Left kidney (tissue), 2 donors: ENCODE measurements around the gene RASSF7. TPM values are rescaled to one million over a fixed set of nuclear protein-coding genes. Genes with fewer than 3 reads are reported as not detected.

Experiments
- DNase-seq: peaks from one replicate; pipeline ENCODE4 v3.0.0-alpha.2; 2013
- polyA plus RNA-seq: library from polyadenylated mRNA; unstranded; fragments of 120-200 nt; gene quantifications from one replicate; pipeline ENCODE4 v1.2.1, GENCODE V29; 2013; ENCODE audit not compliant: insufficient read length

RASSF7 gene
- polyA plus RNA-seq, 1 donor = 34.9 TPM

DNA sequence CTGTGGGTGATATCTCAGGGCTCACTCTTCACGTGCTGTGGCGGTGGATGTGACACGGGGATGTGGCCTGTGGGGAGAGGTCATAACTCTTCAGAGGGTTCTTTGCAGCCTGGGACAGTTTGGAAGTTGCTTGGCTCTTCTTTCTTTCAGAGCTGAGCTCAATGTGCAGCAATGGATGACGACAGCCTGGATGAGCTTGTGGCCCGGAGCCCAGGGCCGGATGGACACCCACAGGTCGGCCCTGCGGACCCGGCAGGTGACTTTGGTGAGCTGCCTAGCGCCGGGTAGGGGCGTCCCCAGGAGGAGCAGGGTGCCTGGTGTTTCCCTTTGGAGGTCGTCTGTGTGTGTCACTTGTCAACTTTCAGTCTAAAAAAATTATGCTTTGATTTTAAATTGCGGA is 20.6 kb downstream of the RASSF7 start:
- DNase-seq = no peak

DNA sequence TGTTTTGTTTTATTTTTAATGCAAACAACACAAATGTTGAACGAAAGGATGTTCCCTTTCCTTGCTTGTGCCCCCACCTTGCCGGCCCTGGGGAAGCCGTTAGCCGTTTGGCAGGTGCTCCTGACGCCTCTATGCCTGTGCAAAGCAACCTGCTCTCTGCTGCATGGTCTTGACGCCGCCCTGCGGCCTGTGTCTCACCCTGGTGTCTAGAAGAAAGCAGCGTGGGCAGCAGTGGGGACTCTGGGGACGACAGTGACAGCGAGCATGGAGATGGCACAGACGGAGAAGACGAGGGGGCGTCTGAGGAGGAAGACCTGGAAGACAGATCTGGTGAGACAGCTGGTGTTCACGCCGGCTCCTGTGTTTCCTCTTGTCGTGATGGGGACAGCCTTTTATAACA is 21.0 kb downstream of the RASSF7 start:
- DNase-seq = no peak

DNA sequence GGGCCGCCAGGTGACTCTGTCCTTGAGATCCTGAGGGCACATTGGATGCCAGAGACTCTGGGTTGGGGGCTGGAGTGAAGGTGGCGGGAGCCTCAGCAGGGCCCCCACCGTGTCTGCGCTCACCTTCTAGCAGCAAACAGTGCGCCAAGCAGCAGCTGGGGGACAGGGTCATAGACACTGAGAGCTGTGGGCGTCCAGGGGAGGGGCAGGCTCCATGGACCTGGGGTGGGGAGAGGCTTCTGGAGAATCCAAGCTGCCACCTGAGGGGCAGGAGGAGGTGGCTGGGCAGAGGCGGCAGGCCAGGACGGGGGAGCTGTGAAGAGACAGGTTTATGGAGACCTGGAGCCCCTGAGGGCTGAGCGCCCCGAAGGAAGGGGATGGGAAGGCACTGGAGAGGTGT is 23.5 kb downstream of the RASSF7 start:
- no peak for DNase-seq

DNA sequence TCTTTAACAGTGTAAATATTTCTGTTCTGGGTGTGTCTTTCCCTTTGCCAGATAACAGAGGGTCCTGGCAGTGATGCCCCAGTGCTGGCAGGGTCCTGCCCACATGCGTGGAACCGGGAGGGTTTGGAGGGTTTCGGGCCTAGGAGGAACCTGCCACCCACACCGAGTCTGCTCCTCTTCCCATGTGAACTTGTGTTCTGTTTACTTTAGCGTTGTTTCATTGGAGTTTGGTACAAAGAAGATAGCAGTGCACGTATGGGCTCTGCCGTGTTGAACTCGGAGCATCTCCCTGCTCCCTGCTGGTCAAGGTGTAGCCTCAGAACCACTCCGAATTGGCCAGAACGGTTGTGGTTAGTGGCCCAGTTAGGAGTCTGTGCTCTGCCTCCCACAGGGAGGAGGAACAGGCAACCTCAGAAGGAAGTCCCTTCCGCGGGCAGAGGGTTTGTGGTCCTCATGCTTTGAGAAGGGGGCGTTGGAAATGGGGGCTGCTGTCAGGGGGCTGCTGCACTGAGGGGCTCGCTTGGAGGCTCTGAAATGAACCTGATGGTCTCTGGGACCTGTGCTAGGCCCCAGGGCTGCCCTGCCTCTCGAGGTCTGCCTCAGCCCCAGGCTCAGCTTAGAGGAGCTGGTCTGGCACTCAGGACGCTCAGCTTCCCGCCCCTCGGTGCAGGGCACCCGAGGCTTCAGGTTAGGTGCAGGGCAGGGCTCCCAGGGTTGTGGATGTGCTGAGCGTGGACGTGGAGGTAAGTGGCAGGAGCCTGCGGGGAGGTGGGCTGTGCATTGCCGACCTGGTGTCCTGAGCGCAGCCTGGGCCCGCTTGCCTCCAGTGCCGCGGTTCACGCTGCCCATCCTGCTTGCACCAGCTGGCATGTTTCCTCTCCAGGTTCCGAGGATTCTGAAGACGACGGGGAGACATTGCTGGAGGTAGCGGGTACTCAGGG is 25.9 kb downstream of the RASSF7 start:
- no peak for DNase-seq

DNA sequence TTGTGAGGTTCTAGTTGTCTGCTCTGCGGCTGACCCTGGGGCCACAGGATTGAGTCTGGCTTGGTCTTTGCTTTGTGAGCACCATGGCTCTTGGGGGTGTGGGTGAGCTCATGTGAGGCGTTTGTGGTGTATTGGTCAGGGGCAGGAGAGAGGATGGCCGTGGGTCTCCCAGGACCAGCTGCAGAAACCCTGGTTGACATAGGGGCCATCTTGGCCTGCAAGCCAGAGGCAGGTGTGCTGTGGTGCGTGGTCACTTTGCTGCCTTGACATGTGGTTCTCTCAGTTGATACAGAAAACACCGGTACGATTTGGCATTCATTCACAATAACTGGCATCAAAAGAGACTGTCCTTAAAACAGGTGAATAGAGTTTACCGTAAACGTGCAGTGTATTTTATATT is 26.8 kb downstream of the RASSF7 start:
- DNase-seq = no peak

DNA sequence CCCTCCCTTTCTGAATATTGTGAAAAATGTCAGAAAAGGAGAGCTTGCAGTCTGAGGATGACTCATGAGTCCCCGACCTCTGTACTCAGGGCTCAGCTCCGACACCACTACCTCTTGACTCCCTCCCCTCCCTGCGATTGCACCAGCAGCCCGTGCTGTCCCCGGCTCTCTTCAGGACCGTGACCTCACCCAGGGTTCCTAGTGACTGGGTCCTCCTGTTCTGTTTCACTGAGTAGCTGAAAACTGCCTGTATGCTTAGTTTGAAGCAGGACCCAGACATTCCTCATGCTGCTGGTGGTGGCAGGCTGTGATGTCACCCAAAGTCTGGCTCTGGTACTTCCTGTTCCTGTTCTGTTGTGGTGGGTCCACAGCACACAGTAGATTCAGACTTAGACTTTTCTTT is 27.2 kb downstream of the RASSF7 start:
- DNase-seq = no peak

DNA sequence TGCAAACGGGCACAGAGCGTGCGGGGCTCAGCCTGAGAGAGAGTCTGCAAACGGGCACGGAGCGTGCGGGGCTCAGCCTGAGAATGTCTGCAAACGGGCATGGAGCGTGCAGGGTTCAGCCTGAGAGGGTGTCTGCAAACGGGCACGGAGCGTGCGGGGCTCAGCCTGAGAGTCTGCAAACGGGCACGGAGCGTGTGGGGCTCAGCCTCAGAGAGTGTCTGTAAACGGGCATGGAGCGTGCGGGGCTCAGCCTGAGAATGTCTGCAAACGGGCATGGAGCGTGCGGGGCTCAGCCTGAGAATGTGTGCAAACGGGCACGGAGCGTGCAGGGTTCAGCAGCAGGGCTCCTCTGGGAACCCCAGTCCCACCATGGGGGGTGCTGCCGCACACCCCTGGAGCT is 29.0 kb downstream of the RASSF7 start:
- DNase-seq = no peak

DNA sequence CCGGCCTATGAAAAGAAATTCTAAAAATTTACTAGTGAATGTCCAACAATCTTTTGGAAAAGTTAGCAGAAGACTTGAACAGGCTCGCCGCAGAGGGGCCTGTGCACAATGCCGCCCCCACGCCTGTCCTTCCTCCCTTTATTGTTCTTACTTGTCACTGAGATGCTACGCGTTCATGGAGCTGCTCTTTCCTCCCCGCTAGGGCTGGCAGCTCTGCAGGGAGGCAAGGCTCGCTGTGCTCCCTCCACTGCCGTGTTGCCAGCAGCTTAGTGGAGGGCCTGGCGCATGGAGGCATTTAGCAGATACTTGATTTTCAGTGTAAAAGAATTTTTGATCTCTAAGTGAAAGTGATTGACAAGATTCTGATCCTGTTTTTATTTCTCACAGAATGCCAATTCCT is 30.2 kb downstream of the RASSF7 start:
- no peak for DNase-seq

DNA sequence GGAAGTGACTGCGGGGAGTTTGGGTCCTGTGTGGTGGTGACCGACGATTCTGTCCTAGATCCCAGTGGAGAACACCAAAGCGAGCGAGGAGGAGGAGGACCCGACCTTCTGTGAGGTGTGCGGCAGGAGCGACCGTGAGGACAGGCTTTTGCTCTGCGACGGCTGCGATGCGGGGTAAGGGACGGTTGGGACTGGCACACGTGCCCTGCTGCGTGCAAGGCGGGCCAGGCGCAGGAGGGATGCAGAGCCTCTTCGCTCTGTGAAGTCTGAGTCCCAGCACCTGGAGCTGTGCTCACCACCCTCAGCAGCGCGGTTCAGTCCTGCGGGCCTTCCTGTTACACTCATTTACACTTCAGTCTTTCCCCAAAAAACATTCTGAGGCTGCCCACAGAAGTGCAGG is 31.7 kb downstream of the RASSF7 start:
- no peak for DNase-seq

DNA sequence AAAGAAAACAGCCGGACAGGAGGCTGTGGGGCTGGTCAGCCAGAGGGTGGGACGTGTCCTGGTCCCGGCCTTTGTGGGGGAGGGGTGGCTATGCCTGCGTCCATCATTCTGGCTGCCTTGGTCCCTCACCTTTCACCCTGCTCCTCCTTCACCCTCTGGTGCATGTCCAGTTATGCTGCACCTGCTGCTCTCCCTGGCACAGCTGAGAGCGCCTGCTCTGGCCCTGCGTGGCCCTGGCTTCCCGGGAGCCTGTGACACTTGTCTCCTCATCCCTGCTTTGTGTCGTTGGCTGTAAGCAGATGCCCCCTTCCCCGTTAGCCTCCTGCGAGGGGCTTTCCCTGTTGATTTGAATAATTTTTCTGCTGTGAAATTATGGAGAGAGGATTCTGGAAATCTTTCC is 32.1 kb downstream of the RASSF7 start:
- DNase-seq = no peak

DNA sequence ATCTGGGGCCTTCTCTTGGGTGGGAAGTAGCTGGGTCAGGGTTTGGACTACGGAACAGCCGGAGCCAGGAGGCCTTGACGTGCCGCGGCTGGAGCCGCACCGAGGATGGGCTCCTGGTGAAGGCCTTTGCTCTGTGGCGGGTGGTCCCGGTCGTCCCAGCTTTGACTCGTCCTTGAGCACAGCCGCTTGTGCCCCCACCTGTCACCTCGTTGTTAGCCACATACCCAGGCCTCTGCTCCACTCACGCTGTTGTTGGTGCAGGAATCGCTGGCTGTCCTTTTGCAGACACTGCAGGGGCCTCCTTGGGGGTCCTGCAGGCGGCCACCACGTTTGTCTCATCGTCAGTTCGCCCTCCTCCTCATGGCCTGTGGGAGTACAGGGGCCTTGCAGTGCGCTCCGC is 32.6 kb downstream of the RASSF7 start:
- DNase-seq = no peak

DNA sequence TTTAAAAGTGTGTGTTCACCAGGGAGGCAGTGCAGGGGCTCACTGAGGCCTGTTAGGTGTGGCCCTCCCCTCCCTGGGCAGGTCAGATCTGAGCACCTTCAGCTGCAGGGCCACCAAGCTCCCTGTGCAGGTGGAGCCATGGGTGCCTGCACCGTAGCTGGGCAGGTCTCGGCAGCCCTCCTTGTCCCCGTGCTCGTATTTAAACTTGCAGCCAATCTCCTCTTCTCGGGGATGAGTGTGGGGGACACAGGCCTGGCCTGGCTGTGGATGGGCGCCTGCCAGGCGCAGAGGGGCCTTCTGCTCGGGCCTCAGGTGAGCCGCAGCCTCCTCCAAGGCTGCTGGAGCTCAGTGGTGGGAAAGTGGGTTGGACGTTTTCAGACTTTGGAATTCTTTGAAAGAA is 34.6 kb downstream of the RASSF7 start:
- DNase-seq = no peak

DNA sequence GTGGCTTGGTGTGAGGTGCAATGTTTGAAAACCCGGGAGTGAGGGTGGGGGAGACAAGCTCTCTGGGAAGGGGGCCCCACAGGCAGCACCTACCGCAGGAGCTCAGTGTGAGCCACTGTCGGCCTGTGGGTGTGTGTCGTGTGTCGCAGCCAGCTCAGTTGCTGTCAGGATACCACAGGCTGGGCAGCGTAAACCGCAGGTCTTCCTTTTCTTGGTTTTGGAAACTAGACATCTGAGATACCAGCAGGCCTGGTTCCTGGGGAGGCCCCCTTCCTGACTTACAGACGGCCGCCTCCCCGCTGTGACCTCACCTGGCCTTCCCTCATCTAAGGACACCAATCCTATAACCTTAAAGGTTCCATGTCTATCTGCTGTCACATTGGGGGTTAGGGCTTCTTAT is 35.6 kb downstream of the RASSF7 start:
- DNase-seq = no peak

DNA sequence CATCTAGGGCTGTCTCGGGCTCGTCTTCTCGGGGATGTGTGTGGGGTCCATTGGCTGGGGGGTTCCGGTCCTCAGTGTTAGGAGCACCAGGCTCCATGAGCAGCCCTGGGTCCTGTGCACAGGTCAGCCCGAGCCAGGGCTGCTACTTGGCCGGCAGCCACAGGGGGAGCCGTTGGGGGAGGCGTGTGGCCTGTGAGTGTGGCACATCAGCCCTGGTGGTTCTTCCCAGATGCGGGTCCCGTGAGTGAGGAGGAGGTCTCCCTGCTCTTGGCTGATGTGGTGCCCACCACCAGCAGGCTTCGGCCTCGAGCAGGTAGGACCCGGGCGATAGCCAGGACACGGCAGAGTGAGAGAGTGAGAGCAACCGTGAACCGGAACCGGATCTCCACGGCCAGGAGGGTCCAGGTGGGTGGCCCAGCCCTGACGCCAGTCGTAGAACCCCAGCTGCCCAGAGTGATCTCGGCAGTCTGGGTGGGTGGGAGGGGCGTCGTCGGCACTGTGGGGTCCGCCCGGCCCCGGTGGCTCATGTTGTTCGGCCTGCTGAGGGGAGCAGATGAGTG is 36.5 kb downstream of the RASSF7 start:
- no peak for DNase-seq

DNA sequence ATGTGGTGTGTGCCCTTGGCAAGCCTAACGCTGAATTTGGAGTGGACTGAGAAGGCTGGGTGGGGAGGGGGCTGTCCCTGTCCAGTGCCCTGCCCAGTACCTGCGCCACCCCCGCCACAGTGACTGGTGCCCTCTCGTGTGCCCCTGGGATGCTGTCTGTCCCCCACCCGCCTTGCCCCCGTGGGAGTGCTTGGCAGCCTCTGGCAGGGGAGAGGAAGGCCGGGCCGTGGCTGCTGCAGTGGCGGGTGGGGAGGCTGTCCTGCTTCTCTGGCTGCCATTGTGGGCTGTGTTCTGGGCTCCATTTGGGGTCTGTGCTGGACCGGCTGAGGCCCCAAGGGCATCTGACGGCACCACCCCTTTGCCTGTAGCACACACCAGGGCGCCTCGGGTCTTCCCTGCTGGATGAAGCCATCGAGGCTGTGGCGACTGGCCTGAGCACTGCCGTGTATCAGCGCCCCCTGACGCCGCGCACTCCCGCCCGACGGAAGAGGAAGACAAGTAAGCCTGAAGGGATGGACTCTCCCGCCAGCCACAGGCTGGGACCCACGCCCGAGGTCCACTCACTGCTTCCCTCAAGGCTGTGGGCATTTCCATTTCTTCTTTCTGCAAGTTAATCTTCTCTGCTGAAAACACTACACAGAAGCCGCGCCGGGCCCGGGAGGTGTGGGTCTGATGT is 37.4 kb downstream of the RASSF7 start:
- no peak for DNase-seq

DNA sequence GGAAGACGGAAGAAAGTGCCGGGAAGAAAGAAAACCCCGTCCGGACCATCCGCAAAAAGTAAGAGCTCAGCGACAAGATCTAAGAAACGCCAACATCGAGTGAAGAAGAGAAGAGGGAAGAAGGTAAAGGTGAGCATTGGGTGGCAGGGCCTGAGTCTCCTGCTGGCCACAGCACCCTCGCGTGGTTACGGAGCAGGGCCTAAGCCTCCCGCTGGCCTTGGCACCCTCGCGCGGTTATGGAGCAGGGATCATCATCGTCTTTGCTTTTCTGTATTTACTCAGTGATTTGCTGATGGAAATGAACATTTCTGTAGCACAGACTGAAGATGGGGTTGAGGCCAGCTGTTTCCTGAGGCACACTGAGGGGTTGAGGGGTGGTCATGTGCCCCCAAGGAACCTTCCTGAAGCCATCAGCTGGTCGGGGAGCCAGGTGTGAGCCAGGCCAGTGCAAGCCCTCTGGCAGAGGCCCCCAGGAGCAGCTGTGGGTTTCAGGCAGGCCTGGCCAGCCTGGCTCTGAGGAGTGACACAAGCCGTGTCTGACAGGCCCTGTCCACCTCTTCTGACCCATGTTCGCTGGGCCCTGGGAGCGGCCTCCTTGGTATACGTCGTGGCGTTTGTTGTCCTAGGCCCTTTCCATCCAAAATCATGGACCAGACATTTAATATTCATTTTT is 40.9 kb downstream of the RASSF7 start:
- no peak for DNase-seq

DNA sequence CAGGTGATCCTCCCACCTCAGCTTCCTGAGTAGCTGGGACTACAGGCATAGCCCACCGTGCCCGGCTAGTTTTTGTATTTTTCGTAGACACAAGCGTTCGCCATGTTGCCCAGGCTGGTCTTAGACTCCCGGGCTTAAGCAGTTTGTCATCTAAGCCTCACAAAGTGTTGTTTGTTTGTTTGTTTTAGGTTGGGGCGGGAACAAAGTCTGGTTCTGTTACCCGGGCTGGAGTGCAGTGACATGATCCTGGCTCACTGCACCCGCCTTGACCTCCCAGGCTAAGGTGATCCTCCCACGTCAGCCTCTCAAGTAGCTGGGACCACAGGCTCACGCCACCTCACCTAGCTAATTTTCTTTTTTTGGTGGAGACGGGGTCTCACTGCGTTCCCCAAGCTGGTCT is 42.4 kb downstream of the RASSF7 start:
- no peak for DNase-seq

DNA sequence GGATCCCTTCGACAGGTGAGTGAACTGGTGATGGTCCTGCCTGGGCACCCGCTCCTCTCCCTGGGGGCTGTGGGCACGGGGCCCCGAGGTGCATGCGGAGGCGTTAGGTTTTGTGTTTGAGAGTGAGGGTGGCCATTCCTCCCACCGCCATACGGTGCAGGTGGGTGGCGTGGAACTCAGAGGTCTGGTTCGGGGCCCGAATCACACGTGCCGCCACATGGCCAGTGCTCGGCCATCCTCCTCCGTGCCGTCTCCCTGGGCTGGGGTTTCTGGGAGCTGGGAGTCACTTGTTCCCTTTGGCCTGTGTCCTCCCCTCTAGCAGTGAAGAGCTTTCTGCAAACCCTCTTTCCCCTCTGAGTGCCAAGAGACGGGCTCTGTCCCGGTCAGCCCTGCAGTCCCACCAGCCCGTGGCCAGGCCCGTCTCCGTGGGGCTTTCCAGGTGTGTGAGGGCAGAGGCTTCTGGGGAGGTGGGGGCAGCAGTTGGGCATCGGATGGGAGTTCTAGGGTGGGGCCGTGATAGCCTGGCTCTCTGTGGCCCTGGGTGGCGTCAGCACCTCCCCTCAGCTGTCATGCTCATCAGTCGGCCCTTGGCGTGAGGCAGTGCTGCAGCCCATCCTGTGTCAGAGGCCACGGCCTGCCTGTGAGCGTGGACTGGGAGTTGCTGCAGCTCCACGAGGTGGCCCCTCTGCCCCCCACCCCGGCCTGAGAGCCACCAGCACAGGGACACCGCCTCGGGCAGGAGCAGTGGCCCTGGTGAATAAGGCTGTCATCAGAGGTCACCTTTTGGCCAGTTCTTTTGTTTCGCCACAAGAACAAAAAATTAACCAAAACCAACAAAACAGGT is 44.7 kb downstream of the RASSF7 start:
- no peak for DNase-seq

DNA sequence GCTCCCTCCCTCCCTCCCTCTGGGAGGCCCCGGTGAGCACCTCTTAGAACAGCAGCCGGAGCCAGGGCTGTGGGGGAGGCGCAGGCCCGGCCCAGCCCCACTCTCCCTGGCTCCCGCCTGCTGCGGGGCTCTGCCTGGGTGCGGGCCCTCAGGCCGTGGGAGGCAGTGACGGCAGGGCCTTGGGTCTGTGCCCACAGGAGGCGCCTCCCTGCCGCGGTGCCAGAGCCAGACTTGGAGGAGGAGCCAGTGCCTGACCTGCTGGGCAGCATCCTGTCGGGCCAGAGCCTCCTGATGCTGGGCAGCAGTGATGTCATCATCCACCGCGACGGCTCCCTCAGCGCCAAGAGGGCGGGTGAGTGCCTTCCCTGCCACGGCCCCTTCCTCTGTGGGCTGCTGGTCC is 45.5 kb downstream of the RASSF7 start:
- no peak for DNase-seq

DNA sequence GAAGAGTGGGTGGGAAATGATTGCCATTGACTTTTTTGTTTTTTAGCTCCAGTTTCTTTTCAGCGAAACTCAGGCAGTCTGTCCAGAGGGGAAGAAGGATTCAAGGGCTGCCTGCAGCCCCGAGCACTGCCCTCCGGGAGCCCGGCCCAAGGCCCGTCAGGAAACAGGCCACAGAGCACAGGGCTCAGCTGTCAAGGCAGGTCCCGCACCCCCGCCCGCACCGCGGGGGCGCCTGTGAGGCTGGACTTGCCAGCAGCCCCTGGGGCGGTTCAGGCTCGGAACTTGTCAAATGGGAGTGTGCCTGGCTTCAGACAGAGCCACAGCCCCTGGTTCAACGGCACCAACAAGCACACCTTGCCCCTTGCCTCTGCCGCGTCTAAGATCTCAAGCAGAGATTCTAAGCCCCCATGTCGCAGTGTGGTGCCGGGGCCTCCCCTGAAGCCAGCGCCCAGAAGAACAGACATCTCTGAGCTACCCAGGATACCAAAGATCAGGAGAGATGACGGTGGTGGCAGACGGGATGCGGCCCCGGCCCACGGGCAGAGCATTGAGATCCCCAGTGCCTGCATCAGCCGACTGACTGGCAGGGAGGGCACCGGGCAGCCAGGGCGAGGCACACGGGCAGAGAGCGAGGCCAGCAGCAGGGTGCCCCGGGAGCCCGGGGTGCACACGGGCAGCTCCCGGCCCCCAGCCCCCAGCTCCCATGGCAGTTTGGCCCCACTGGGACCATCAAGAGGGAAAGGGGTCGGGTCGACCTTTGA is 46.4 kb downstream of the RASSF7 start:
- no peak for DNase-seq
